Psoas muscle (tissue), 8 donors: ENCODE data around the gene SPDYE4. TPM values are rescaled to one million over a fixed set of nuclear protein-coding genes. Genes with fewer than 3 reads are reported as not detected.

Experiments used
- ATAC-seq, 4 donors: fragments of 200-7000 bp; cut with Tn5 transposase; one replicate each; pipeline ENCODE4 v1.9.1; 2020; ENCODE audit warnings: moderate library complexity in 3 of 4, mild to moderate bottlenecking in 2 of 4
- DNase-seq, 2 donors: peaks; one replicate each; pipeline ENCODE4 v3.0.0-alpha.2; 2020
- H3K27ac ChIP-seq: fragments of 200-600 bp; one replicate; pipeline ENCODE4 v1.8.0; 2022
- H3K27me3 ChIP-seq, 3 donors: fragments of 200-600 bp in 1 of 3; one replicate each; pipeline versions ENCODE4 v1.6.1 to v1.8.0; 2013 to 2022; ENCODE audit warnings: low read length in 2 of 3, mild to moderate bottlenecking in 2 of 3, moderate library complexity in 1 of 3; ENCODE audit not compliant: insufficient read depth in 3 of 3
- H3K36me3 ChIP-seq, 2 donors: fragments of 200-600 bp in 1 of 2; one replicate each; pipeline versions ENCODE4 v1.6.1 to v1.8.0; 2013 to 2022; ENCODE audit warnings: low read depth in 1 of 2, mild to moderate bottlenecking in 1 of 2, moderate library complexity in 1 of 2; ENCODE audit not compliant: insufficient read depth in 1 of 2
- H3K4me1 ChIP-seq: fragments of 200-600 bp; one replicate; pipeline ENCODE4 v1.8.0; 2022
- H3K4me3 ChIP-seq: fragments of 200-600 bp; one replicate; pipeline ENCODE4 v1.8.0; 2022; ENCODE audit warnings: mild to moderate bottlenecking
- H3K9me3 ChIP-seq: fragments of 200-600 bp; one replicate; pipeline ENCODE4 v1.8.0; 2022
- CTCF ChIP-seq: fragments of 200-600 bp; IDR thresholded peaks from one replicate; pipeline ENCODE4 v1.8.0; 2022; ENCODE audit warnings: antibody characterized with exemption
- WGBS, 3 donors: extraction: QIAGEN DNeasy Blood & Tissue Kit; methylation state at CpG; one replicate each; pipeline versions ENCODE4 v1.1.6 to v1.1.7; 2013; 5-methylcytosine and 5-hydroxymethylcytosine counted together
- intact Hi-C, 2 donors: fragments of 100-400 bp; cut with DNase I; formaldehyde crosslinking; loops; one replicate each; pipeline versions ENCODE4 v1.11.0 to v1.14.2; 2022
- polyA plus RNA-seq, 3 donors: library from polyadenylated mRNA; stranded (reverse); fragments of 200-250 nt; gene quantifications; one replicate each; pipeline ENCODE4 v1.2.3, GENCODE V29; 2013
- total RNA-seq, 4 donors: library from RNA; stranded (reverse); fragmentation: NEBNext Ultra II Directional in 2 of 4; extraction: Animal tissue kit (Norgen Biotek cat#: 25700) in 2 of 4; gene quantifications; one replicate each; pipeline versions ENCODE4 v1.2.1 to v1.2.4, GENCODE V29; 2021 to 2023
- donor health status: healthy with polysubstance abuse.
- donor health status: DM: no; HTN: no; CAD: no; lungs with moderate emphysema.
- donor health status: Bipolar disorder and iron deficiency.
- donor health status: healthy.
- donor health status: DM: yes; HTN: yes; CAD: no.
- donor health status: DM: no; HTN: no; CAD: no.
- donor health status: DM: no; HTN: no; CAD: no.
- donor health status: DM: yes; HTN: yes; CAD: no.

The SPDYE4 gene
- total and polyA plus RNA-seq, 7 donors, result not detected

- Histone ChIP-seq H3K4me3 (no peak overlapping the region), H3K27me3 (peaks cover 0 to 10% (median 3%) of the 10 kb centered on the region in 3 donors), H3K36me3 (no peaks in the 10 kb centered on the region), H3K9me3 (peaks cover 2% of the 10 kb centered on the region), H3K27ac (no peak overlapping the region), H3K4me1 (no peaks in the 10 kb centered on the region)
- ATAC-seq (no peak), DNase-seq (no peak)
- WGBS, 3 donors, result 69 to 75% (median 71%) methylated on average over 19 of the region's 19 CpGs
- no peak for TF ChIP-seq CTCF
- intact Hi-C loops, result no loop called here
Measured at GRCh38 chr17:8803531-8804420, 45.4 kb upstream of the SPDYE4 start.

- Histone ChIP-seq H3K36me3 (no peaks in the 10 kb centered on the region), H3K4me1 (no peaks in the 10 kb centered on the region), H3K27ac (no peak overlapping the region), H3K4me3 (no peak overlapping the region), H3K9me3 (no peaks in the 10 kb centered on the region), H3K27me3 (peaks cover 0 to 27% (median 3%) of the 10 kb centered on the region in 3 donors)
- WGBS, 3 donors, result 82 to 88% (median 85%) methylated on average over 6 of the region's 6 CpGs
- intact Hi-C loops, result no loop called here
- ATAC-seq, result no peak
- no peak for DNase-seq
- TF ChIP-seq CTCF, result no peak
Measured at GRCh38 chr17:8801135-8801840, 42.9 kb upstream of the SPDYE4 start.

DNA sequence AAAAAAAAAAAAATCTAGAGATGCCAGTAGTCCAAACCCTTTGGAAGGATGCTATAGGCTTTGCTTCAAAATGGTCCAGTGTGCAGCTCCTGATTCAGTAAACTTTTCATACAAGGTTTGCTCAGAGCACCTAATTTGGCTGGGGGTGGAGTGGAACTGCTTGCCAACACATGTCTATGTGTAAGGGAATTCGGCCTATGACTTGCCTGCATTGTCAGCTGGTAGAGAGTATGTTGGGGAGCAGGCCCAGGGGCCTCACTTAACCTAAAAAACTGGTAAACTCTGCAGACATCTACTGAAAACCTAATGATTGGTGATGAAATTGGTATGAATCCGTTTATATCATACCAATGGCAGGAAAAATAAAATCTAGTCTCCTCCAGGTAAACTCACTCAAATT is 42.3 kb upstream of the SPDYE4 start:
- WGBS, 3 donors, result 58 to 84% (median 79%) methylated on average over 2 of the region's 2 CpGs
- TF ChIP-seq CTCF, result no peak
- intact Hi-C loops, result no loop called here

DNA sequence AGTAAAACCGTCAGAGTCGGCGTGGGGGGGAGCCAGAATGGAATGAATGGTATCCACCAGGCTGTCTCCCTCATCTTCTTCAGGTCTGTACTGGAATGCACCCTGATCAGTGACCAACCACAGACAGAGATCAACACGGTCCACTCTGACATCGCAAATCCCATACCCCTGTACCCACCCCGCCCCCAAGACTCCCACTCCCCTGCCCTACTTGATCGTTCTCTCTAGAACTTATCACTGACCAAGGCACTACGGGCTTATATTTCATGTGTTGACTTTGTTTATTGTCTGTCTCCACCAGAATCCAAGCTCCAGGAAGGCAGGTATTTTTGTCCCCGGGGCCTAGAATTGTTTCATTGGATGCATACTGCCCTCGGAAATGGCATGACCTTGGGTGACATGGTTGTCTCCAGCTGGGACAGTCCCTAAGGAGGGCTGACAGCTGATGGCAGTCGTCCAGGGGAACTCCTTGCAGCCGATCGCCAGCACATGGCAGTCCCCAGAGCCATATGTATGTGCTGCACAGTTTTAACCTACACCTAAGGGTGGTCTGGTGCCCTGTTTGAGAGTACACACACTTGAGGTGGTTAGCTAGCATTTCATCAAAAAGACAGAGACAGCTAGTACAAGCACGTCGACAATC is 41.3 kb upstream of the SPDYE4 start:
- intact Hi-C loops, result loop anchor here in 1 of 2 donors (10.0 kb wide), 1 partner anchor 95 kb away; no protein-coding TSS in a partner anchor
- no peaks in the 10 kb centered on the region for H3K36me3 ChIP-seq
- H3K27me3 ChIP-seq, result peaks cover 0 to 27% (median 3%) of the 10 kb centered on the region in 3 donors
- no peaks in the 10 kb centered on the region for H3K4me1 ChIP-seq
- DNase-seq (no peak), ATAC-seq (no peak)
- H3K4me3 ChIP-seq, result no peak overlapping the region
- no peaks in the 10 kb centered on the region for H3K9me3 ChIP-seq
- no peak for TF ChIP-seq CTCF
- WGBS, 3 donors, result 42 to 47% (median 43%) methylated on average over 14 to 15 of the region's 15 CpGs
- H3K27ac ChIP-seq, result no peak overlapping the region

More for the DNA sequence above, 42.3 kb upstream of the SPDYE4 start:
- no peaks in the 10 kb centered on the region for H3K36me3 ChIP-seq
- H3K9me3 ChIP-seq, result no peaks in the 10 kb centered on the region
- no peaks in the 10 kb centered on the region for H3K4me1 ChIP-seq
- no peak overlapping the region for H3K27ac ChIP-seq
- no peak overlapping the region for H3K4me3 ChIP-seq
- DNase-seq (no peak), ATAC-seq (no peak)
- H3K27me3 ChIP-seq, result peaks cover 0 to 27% (median 3%) of the 10 kb centered on the region in 3 donors
